ENCODE results near the gene CROCC. TPM values are rescaled to one million over a fixed set of nuclear protein-coding genes. Genes with fewer than 3 reads are reported as not detected.
"Not testable (repeated sequence)": the region's sequence is repeated elsewhere in the genome, so short reads cannot be mapped to it uniquely, and the experiment has no call there.

The CROCC gene
- total RNA-seq, 1 donor from 2014 or later, result 17.3 TPM

DNA sequence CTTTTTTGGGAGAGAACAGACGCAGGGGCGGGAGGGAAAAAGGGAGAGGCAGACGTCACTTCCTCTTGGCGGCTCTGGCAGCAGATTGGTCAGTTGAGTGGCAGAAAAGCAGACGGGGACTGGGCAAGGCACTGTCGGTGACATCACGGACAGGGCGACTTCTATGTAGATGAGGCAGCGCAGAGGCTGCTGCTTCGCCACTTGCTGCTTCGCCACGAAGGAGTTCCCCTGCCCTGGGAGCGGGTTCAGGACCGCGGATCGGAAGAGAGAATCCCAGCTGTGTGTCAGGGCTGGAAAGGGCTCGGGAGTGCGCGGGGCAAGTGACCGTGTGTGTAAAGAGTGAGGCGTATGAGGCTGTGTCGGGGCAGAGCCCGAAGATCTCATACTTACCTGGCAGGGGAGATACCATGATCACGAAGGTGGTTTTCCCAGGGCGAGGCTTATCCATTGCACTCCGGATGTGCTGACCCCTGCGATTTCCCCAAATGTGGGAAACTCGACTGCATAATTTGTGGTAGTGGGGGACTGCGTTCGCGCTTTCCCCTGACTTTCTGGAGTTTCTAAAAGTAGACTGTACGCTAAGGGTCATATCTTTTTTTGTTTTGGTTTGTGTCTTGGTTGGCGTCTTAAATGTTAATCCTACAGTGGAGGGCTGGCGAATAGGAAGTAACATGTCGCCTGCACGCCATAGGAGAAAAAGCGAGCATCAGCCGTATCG lies 26.0 kb upstream of the CROCC start, which contains the start of gene RNU1-2:
TSS of gene RNU1-2 (plus strand) at position 383 of the 718 bp plus-strand sequence.
- DNase-seq (ENCODE audit: low spot score), result peak; percentile 99

DNA sequence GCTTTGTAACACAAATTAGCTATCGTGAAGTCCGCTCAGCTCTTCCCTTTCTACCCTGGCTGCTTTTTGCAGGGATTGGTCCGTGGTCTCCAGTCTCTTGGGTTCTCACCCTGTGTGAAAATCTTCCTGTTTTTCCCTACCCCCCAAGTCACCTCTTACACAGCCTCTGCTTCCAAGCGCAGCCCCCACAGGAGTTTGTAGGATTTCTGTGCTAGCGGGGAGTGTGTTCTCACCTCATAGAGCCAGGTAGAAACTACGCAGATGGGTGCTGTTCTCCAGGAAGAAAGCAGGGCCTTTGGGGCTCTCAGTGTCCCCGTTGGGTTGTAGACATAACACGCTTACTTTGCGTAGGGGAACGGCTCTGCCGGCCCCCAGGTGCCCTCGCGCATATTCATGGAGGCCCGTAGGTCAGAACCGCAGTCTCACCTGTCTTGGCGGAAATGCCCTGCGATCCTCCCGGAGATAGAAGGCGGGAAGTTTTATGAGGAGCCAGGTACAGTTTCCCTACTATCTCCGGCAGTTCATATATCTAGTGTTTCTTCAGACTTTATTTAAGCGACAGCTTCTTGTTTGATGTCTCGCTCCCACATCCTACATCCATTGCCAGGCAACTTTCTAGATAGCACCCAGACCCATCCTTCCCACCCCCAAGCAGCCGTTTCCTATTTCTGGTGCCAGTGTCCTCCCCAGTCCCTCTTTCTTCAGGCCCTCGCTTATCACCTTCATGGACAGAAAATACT lies 25.2 kb upstream of the CROCC start:
- DNase-seq (ENCODE audit: low spot score), result peak; percentile 36

DNA sequence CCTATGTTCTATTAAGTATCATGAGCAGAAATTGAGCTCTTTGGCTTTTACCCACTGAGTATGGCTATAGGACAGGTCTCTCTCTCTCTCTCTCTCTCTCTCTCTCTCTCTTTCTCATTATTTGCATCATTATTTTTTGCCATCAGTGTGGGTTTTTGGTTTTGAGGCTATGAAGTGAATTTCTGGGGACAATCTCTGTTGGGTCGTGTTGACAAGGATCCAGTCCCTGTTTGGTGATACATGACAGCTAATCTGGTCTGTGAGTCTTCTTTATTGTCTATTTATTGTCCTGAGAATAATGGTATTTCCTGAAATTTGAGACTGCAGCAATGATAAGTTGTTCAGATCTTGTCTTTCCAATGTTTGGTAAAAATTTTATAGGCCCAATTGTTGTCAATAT lies 24.1 kb upstream of the CROCC start:
- DNase-seq (ENCODE audit: low spot score), result not testable (repeated sequence)

DNA sequence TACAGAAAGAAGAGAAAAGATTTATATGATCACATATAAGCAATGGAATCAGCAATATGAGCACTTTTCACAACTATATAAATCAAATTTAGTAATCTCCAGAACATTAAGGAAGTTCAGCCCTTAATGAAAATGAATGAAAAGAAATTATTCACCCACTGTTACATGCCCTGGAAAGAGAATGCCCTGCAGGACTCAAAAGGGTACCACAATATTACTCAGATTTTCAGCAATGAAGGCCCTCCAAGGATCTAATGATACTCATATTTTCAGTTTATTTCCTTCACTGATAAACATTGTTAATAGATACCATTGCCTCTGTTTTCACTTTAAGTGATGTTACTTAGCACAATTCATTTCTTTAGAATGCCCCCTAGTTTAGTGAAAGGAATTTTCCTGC lies 23.4 kb upstream of the CROCC start:
- DNase-seq (ENCODE audit: low spot score), result not testable (repeated sequence)

DNA sequence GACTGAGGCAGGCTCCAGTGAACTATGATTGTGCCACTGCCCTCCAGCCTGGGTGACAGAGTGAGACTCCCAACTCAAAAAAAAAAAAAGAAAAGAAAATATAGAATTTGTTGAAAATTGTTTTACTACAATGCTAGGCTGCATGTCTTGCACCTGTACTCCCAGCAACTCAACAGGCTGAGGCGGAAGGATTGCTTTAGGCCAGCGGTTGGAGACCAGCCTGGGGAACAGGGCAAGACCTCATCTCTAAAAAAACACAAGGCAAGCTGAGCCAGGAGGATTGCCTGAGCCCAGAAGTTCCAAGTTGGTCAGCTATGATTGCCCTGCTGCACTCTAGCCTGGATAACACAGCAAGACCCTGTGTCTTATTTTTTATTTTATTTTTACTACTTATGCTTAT lies 22.7 kb upstream of the CROCC start:
- not testable (repeated sequence) for DNase-seq (ENCODE audit: low spot score)

DNA sequence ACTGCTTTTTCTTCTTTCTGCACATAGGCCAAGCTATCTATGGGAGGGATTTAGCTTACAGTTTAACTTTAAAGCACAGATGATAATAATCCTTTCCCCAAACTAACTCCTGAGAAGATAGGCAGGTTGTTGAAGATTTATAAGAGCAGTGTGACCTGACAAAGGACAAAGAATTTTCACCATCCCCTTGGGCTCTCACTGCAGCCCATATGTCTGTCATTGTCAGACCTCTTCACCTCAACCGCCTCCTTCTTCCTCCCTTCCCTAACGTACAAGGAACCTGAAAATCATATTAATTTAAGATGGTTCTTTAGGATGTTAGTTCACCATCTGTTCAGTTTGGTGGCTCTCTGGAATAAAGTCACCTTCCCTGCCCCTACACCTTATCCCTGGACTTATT lies 21.0 kb upstream of the CROCC start:
- DNase-seq (ENCODE audit: low spot score), result no peak

DNA sequence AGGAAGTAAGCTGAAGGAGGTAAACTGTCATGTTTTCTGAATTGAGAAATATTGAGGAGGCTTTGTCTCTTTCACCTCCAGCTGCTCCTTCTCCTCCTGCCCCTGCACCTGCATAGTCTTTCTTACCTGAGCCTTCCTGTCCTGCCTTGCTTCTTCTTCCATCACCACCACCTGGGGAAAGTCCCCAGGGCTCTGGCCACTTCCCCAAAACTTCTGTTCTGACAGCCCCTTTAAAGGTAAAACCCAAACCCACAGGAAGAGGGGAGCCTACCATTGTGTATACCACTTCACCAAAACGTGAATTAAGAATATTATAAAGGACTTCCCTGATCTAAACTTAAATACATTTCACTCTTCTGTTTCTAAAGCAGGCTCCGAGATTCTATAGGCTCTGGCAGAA lies 20.4 kb upstream of the CROCC start:
- not testable (repeated sequence) for DNase-seq (ENCODE audit: low spot score)

DNA sequence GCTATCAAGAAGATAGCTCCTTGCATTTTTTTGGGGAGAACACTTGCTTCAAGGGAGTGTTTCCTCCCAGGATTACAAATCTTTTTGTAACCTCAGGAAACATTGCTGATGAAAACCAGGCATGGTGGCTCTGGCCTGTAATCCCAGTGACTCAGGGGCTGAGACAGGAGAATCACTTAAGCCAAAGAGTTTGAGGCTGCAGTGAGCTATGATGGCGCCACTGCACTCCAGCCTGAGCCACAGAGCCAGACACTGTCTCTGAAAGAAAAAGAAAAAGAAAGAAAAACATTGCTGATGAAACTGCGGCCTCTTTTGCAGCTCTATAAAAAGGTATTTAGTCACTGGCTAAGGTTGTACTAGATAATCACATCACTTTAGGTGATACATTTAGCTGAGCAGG lies 18.7 kb upstream of the CROCC start:
- DNase-seq (ENCODE audit: low spot score), result peak; percentile 97

DNA sequence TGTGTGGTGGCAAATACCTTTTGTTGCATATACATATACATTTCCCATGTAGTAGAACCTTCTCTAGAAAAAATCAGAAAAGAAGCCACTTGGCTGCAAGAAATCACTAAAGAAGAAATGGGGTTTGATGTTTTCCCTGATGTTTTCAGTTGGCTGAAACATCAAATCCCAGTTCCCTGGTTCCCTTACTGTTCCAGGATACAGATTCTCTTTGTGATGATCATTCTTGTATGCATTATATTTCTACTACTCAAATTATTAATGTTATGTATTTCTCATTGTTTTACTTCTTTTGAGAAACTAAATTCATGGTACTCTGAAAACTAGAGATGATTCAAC lies 18.3 kb upstream of the CROCC start:
- DNase-seq (ENCODE audit: low spot score), result no peak

DNA sequence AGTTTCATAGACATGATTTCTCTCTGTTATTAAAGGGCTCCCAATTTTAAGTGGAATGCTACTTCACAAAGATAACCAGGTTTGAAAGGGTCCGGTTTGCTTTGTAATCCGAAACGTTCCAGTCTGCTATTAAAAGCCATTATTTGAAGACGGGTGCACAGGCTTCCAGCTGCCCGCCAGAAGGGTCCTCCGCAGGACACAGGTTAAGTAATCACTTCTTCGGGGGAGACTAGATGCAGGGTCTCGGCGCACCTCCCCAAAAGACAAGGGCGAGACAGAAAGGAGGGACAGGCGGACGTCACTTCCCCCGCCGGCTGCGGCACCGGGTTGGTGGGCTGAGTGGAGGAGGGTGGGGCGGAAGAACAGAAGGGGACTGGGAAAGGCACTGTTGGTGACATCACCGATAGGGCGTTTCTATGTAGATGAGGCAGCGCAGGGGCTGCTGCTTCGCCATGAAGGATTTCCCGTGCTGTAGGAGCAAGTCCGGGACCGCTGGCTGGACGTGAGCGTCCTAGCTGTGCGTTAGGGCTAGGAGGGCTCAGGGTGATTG lies 17.1 kb upstream of the CROCC start:
- DNase-seq (ENCODE audit: low spot score), result peak; percentile 100

DNA sequence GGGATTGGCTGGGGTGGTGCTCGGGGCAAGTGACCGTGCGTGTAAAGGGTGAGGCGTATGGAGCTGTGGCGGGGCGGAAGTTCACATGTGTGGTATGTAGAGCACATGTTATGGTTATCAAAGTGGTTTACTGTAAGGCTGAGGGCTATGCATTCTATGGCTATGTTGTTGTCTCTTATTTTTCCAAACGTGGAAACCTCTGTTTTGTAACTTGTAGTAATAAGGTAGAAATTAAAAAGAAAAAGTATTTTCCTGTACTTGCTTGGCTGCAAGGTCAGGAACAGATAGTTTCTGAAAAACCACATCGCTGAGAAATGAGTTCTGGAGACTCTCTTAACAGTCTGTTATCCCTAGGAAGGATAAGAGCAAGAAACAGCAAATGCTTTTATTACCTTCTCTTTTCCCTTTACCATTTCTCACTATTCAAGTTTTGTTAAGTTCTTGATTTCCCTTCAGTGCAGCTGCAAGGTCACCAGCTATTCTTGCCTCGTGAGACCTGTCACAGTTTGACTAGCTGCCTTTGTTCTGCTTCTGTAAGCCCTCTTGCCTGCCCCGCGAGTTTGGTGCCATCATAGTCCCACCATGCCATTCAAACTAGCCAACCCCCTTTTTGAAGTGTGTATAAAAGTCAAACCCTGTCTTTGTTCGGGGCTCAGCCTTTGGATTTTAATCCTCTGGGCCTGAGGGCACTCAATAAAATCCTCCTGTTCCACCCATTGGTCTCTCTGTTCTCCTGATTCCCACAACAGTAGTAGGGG lies 16.4 kb upstream of the CROCC start:
- DNase-seq (ENCODE audit: low spot score), result peak; percentile 92

DNA sequence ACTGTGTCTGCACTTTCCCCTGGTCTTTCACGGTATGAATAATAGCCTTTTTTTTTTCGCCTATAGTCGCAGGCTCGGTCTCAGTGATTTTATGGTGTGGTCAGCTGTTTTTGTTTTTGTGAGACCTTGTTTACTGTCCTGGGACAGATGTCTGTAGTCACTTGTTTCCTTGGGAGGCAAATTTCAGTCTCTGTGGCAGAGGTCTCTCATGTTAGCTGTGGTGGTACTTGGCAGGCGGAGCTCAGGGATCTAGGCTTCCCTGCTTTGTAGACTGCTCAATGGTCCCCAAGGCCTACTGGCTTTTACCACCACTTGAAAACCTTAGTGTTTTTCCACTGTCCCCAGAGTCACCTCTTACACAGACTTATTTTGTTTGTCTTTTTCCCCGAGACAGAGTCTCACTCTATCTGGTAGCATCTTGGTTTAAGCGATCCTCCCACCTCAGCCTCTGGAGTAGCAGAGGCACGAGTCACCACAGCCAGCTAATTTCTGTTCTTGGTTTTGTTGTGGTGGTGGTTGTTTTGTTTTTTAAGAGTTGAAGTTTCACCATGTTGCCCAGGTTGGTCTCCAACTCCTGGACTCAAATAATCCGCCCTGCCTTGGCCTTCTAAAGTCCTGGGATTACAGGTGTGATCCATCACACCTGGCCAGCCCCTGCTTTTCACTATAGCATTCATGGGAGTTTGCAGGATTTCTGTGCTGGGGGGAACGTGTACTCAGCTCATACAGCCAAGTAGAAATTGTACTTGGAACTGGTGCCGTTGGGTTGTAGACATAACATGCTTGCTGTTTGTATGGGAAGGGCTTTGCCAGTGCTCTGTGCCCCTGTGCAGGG lies 15.6 kb upstream of the CROCC start:
- no peak for DNase-seq (ENCODE audit: low spot score)

DNA sequence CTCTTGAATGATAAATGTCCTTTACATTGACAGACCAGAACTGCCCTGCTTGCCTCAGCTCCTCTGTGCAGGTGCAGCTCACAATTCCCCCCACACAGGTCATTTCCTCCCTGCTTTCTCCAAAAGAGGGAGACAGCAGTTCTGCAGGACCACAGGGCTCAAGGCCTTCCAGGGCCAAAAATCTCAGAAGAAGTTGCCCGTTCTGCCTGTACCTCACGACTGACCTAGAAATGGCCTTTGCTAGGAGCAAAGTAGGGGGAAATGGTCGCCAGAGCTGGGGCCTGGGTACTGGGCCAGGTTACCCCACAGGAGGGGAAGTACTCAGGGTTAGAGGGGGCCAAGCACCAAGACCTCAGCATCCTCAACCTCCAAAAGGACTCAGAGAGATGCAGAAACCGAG lies 14.9 kb upstream of the CROCC start:
- DNase-seq (ENCODE audit: low spot score), result no peak

DNA sequence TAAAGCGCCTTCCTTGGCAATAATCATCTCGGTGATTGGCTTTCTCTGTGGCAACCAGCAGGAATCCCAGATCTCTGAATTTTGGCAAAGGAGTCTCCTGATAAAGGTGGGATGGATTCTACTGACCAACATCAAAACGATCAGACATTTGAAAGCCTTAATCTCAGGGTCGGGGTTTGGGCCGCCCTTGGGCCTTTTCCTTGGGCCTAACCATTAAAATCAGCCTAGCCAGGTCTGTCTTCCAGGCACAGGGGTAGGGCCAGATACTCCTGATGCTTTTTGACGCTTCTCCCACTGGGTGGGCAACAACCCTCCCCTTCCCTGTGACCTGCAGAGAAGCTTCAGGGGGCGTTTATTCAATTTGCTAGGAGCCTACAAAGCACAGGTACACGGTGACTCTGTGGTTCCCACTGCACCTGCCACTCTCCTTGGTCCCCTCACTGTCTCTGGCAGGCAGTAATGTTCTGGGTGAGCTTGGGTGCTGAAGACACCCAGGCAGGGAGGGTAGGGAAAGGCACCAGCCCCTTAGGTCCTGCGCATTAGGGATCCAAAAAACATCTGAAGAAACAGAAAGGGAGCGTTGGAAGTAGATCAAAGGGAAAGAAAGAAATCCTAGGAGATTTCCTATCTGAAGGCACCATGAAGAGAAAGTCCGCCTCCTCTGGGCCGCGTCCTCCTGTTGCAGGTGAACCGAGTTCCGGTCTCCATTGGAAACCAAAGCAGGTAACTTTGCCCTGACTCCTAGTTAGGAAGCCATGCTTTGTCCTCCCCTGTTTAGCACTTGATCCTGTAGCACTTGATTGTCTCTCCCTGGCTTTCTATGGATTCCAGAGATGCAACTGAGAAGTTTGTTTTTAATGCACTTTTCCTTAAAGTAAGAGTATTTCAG lies 13.6 kb upstream of the CROCC start:
- DNase-seq (ENCODE audit: low spot score), result no peak

DNA sequence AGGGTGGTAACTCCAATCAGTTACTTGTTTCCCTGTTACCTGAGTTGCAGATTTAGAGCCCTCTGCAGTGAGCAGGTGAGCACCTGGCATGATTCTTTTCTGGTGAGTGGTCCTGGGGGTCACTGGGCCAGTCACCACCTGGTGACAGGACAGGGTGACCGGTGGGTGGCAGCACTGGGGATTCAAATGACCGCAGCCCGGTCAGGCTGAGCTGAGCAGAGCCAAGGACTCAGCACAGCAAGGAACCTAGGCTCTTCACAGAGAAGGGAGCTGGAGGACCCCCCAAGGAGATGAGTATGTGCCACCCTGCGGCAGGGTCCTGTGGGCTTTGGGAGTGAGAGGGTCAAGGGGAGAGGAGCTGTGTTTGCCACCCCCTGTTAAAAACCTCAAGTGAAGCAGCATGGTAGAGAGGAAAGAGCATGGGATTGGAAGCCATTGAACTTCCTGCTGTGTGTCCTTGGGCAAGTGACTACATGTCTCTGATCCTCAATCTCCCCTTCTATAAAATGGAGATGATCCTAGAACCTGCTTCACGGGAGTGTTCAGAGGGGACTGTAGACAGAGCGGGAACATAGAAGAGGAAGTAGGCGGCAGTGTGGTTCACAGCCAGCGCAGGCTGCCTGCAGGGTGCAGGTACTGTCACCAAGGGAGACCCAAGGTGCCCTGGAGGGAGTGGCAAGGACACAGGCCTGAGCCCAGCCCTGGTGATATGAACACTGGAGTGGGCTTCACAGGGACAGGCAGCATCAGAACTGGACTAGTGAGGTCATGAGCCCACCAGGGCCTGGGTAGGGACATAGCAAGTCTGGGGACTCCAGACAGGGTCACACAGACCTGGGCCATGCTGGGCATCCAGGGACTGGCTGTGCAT lies 9.6 kb upstream of the CROCC start:
- not testable (repeated sequence) for DNase-seq (ENCODE audit: low spot score)

DNA sequence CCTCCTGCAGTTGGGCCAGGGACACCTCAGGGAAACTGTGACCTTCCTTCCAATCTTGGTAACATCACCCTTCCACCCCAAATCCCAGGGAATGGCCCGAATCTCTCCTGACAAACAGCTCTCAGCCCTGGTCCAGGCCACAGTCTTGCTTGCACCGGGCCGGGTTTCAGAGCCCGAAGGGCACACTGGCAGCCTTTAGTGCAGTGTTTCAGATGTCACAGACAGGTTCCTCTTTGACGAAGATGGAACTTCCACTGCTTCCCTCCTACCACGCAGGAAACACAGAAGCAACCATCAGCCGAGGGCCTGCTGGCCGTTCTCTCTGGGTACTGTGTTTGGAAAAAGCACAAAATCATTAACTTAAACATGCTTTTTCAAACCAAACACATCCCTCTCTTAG lies 9.0 kb upstream of the CROCC start:
- not testable (repeated sequence) for DNase-seq (ENCODE audit: low spot score)

DNA sequence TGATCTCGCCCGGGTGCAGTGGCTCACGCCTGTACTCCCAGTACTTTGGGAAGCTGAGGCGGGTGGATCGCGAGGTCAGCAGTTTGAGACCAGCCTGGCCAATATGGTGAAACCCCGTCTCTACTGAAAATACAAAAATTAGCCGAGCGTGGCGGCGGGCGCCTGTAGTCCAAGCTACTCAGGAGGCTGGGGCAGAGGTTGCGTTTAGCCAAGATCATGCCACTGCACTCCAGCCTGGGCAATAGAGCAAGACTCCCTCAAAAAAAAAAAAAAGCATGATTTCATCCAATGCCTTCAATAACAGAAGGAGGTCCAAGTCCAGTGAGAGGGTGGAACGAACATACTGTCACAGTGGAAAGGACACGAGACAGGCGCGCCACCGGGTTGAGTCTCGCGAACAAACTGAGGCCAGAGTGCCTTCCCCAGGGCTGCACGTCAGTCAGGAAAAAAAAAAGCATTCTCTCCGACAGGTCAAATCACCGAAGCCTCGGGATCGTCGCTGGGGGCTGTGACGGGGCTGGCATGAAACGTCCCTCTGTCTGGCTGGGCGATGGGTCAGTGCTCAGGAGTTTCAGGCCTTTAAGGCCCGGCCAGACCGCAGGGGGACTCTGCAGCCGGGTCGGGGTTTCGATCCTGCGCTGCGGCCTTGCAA lies 8.4 kb upstream of the CROCC start:
- no peak for DNase-seq (ENCODE audit: low spot score)

DNA sequence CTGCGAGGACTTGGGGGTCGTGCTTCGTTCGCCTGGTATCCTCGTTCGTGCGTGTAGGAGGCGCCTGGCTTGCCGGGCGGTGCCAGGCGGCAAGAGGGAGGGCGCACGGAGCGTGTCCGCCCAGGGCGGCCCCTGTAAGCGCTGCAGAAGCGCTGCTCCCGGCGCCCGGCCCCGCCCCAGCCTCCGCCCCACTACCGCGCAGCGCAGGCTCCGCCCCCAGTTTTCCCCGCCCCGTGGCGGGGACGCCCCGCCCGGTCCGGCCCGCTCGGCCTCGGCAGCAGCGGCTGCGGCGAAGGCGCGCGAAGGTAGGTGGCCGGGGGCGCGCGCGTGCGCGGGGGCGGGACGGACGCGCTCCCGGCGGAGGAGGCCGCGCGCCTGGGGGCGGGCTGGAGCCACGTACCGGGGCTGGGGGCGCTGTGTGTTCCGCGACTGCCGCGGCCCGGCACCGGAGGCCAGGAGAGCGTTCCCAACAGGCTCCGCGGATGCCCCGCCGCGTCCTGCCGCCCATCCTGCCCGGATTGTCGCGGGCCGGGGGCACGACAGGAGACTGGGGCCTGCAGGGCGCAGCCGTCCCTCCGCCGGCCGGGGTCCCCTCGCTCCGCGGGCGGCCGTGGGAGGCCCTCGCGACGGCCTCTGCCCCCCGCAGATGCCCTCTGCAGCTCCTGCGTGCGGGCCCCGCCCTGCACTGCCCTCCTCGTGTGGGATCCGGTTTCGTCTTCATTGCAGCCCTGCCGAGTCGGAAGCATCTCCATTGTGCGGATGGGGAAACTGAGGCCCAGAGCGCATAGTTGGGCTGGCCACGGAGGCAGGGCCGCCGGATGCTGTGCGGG lies 7.7 kb upstream of the CROCC start:
- peak; percentile 98 for DNase-seq (ENCODE audit: low spot score)

Measured in umbilical cord (tissue), 2 donors.